PC-9 (cell line): ENCODE results near the gene AKAP8L. TPM values are rescaled to one million over a fixed set of nuclear protein-coding genes. Genes with fewer than 3 reads are reported as not detected.

ENCODE experiments used
- BruUV-seq: library from RNA; stranded (reverse); fragments of 400-500 nt; replicated peaks from 2 replicates; lab custom pipeline; 2021; lab: Mats Ljungman, UMichigan
- CTCF ChIA-PET: fragments of 300-600 bp; sonication (Branson Sonifier 250); formaldehyde crosslinking; loops from one replicate; lab custom pipeline; 2022; ENCODE audit warnings: antibody characterized with exemption; lab: Charles Lee
- POLR2A ChIA-PET: fragments of 300-600 bp; sonication (Branson Sonifier 250); formaldehyde crosslinking; loops from one replicate; lab custom pipeline; 2022; ENCODE audit warnings: antibody characterized with exemption; ENCODE audit not compliant: unreplicated experiment; lab: Charles Lee
- DNase-seq, 2 experiments: peaks; one replicate each; pipeline versions ENCODE4 v3.0.0 to v3.0.0-alpha.2; 2015 to 2022; ENCODE audit warnings: mixed read lengths in 1 of 2
- H2AFZ ChIP-seq: fragments of 200-600 bp; sonication (generic); 2 replicates; pipeline ENCODE4 v1.8.1; 2017; ENCODE audit warnings: antibody characterized with exemption
- H3F3A ChIP-seq: fragments of 200-600 bp; sonication (generic); 2 replicates; pipeline ENCODE4 v1.8.1; 2017; ENCODE audit warnings: antibody characterized with exemption, mild to moderate bottlenecking, low read depth; ENCODE audit not compliant: insufficient read depth
- H3K27ac ChIP-seq: fragments of 200-600 bp; sonication (generic); 2 replicates; pipeline ENCODE4 v1.6.1; 2016; ENCODE audit warnings: mixed run types
- H3K27me3 ChIP-seq: fragments of 200-600 bp; sonication (generic); 2 replicates; pipeline ENCODE4 v1.6.1; 2016; ENCODE audit warnings: low read depth, mixed run types; ENCODE audit not compliant: insufficient read depth
- H3K36me3 ChIP-seq: fragments of 200-600 bp; sonication (generic); 2 replicates; pipeline ENCODE4 v1.6.1; 2016; ENCODE audit warnings: low read depth, mixed run types
- H3K4me1 ChIP-seq: fragments of 200-600 bp; sonication (generic); replicated peaks from 2 replicates; pipeline ENCODE4 v1.6.1; 2016; ENCODE audit warnings: mixed run types; ENCODE audit not compliant: insufficient read depth
- H3K4me2 ChIP-seq: fragments of 200-600 bp; sonication (generic); 2 replicates; pipeline ENCODE4 v1.6.1; 2017; ENCODE audit warnings: mixed run types
- H3K4me3 ChIP-seq: fragments of 200-600 bp; sonication (generic); 2 replicates; pipeline ENCODE4 v1.6.1; 2016; ENCODE audit warnings: mixed run types
- H3K79me2 ChIP-seq: fragments of 200-600 bp; sonication (generic); 2 replicates; pipeline ENCODE4 v1.6.1; 2017; ENCODE audit warnings: low read depth, mixed run types
- H3K9me2 ChIP-seq: fragments of 200-600 bp; sonication (generic); 2 replicates; pipeline ENCODE4 v1.8.1; 2017; ENCODE audit warnings: mild to moderate bottlenecking; ENCODE audit not compliant: insufficient read depth
- H3K9me3 ChIP-seq: fragments of 200-600 bp; sonication (generic); 2 replicates; pipeline ENCODE4 v1.8.1; 2016; ENCODE audit warnings: low read depth; ENCODE audit not compliant: insufficient read depth
- H4K20me1 ChIP-seq: fragments of 200-600 bp; sonication (generic); 2 replicates; pipeline ENCODE4 v1.8.1; 2017; ENCODE audit not compliant: insufficient read depth
- CTCF ChIP-seq: fragments of 200-600 bp; sonication (generic); conservative IDR thresholded peaks from 2 replicates; pipeline ENCODE4 v1.6.1; 2017; ENCODE audit warnings: mixed run types, antibody characterized with exemption, mild to moderate bottlenecking, moderate library complexity
- EZH2 ChIP-seq: fragments of 200-600 bp; sonication (generic); IDR thresholded peaks from 2 replicates; pipeline ENCODE4 v1.8.0; 2017; ENCODE audit warnings: antibody characterized with exemption, low read depth
- intact Hi-C: fragments of 100-400 bp; cut with micrococcal nuclease; formaldehyde crosslinking; loops from one replicate; pipeline ENCODE4 v1.10.0; 2022; ENCODE audit not compliant: unreplicated experiment
- total RNA-seq: library from RNA; stranded (reverse); gene quantifications from 2 replicates; pipeline ENCODE4 v1.2.3, GENCODE V29; 2021

AKAP8L gene
- total RNA-seq, 1 experiment from 2014 or later = 49.9 TPM

- H4K20me1 ChIP-seq = no peaks in the 10 kb centered on the region
- no peak overlapping the region for H2AFZ ChIP-seq
- no peaks in the 10 kb centered on the region for H3K36me3 ChIP-seq
- no peaks in the 10 kb centered on the region for H3K27me3 ChIP-seq
- no peaks in the 10 kb centered on the region for H3K9me3 ChIP-seq
- no peak overlapping the region for H3K27ac ChIP-seq
- H3F3A ChIP-seq = peaks cover 2% of the 10 kb centered on the region; the same call in 1 of the 2 replicates
- H3K79me2 ChIP-seq = no peaks in the 10 kb centered on the region
- 0 out of 2 replicates have a peak, but pooled peaks cover 5% of the 10 kb centered on the region for H3K4me1 ChIP-seq
- POLR2A ChIA-PET = no interaction called here
- H3K4me2 ChIP-seq = no peak overlapping the region
- DNase-seq = peak in 1 of 2 experiments; percentile 8
- intact Hi-C loops = no loop called here
- no TSS peak for BruUV-seq
- no peaks in the 10 kb centered on the region for H3K9me2 ChIP-seq
- TF ChIP-seq CTCF (no peak), EZH2 (no peak)
- CTCF ChIA-PET = no interaction called here
- H3K4me3 ChIP-seq = no peak overlapping the region
Measured at GRCh38 chr19:15438577-15438976, 19.8 kb upstream of the AKAP8L start.

GRCh38 chr19:15438124-15438496 lies 19.3 kb upstream of the AKAP8L start:
- no TSS peak for BruUV-seq
- ChIA-PET POLR2A (no interaction called here), CTCF (no interaction called here)
- TF ChIP-seq EZH2 (no peak), CTCF (no peak)
- peaks cover 4% of the 10 kb centered on the region; the same call in 1 of the 2 replicates for H3F3A ChIP-seq
- no peaks in the 10 kb centered on the region for H3K79me2 ChIP-seq
- no peaks in the 10 kb centered on the region for H3K9me2 ChIP-seq
- no peaks in the 10 kb centered on the region for H3K9me3 ChIP-seq
- 0 out of 2 replicates have a peak, but pooled peaks cover 5% of the 10 kb centered on the region for H3K4me1 ChIP-seq
- no peak overlapping the region for H3K27ac ChIP-seq
- no peak overlapping the region for H2AFZ ChIP-seq
- no peaks in the 10 kb centered on the region for H4K20me1 ChIP-seq
- intact Hi-C loops = no loop called here
- no peaks in the 10 kb centered on the region for H3K36me3 ChIP-seq
- DNase-seq = peak in 1 of 2 experiments; percentile 5
- no peaks in the 10 kb centered on the region for H3K27me3 ChIP-seq
- no peak overlapping the region for H3K4me3 ChIP-seq
- no peak overlapping the region for H3K4me2 ChIP-seq

- Histone ChIP-seq H3K4me2 (no peak overlapping the region), H2AFZ (no peak overlapping the region), H4K20me1 (no peaks in the 10 kb centered on the region), H3K9me2 (no peaks in the 10 kb centered on the region), H3K4me1 (0 out of 2 replicates have a peak, but pooled peaks cover 5% of the 10 kb centered on the region), H3K27ac (no peak overlapping the region), H3K4me3 (no peak overlapping the region), H3K9me3 (no peaks in the 10 kb centered on the region), H3F3A (peaks cover 8% of the 10 kb centered on the region; the same call in 1 of the 2 replicates), H3K36me3 (no peaks in the 10 kb centered on the region), H3K27me3 (no peaks in the 10 kb centered on the region), H3K79me2 (no peaks in the 10 kb centered on the region)
- BruUV-seq = no TSS peak
- CTCF ChIA-PET = no interaction called here
- POLR2A ChIA-PET = no interaction called here
- intact Hi-C loops = no loop called here
- DNase-seq = no peak
- no peak for TF ChIP-seq EZH2
- TF ChIP-seq CTCF = no peak
Measured at GRCh38 chr19:15437355-15438123, 18.8 kb upstream of the AKAP8L start.
